WTC11 (cell line): ENCODE measurements around the gene CTBP1. TPM values are rescaled to one million over a fixed set of nuclear protein-coding genes. Genes with fewer than 3 reads are reported as not detected.

Experiments
- ATAC-seq: fragments of 200-7000 bp; cut with Tn5 transposase; 2 replicates; pipeline ENCODE4 v1.10.0; 2021; ENCODE audit warnings: mild to moderate bottlenecking, moderate library complexity
- CTCF ChIA-PET: fragments of 300-600 bp; sonication (Branson Sonifier 250); formaldehyde crosslinking; loops from one replicate; lab custom pipeline; 2021; ENCODE audit warnings: antibody characterized with exemption; lab: Charles Lee
- POLR2A ChIA-PET: fragments of 350-600 bp; sonication (Branson Sonifier 250); formaldehyde crosslinking; loops from one replicate; lab custom pipeline; 2021; ENCODE audit warnings: antibody characterized with exemption; lab: Charles Lee
- DNase-seq: peaks from one replicate; pipeline ENCODE4 v3.0.0; 2021; ENCODE audit warnings: low spot score
- H3K27ac Mint-ChIP-seq: 2 replicates; pipeline ENCODE4 v1.8.0; 2021; ENCODE audit warnings: mixed read lengths
- H3K27me3 Mint-ChIP-seq: 2 replicates; pipeline ENCODE4 v1.8.0; 2021; ENCODE audit warnings: low read depth, mild to moderate bottlenecking, moderate library complexity, mixed read lengths
- H3K36me3 Mint-ChIP-seq: 2 replicates; pipeline ENCODE4 v1.8.0; 2021; ENCODE audit warnings: mixed read lengths
- H3K4me1 Mint-ChIP-seq: 2 replicates; pipeline ENCODE4 v1.8.0; 2022; ENCODE audit warnings: mixed read lengths
- H3K4me3 Mint-ChIP-seq: 2 replicates; pipeline ENCODE4 v1.8.0; 2021; ENCODE audit warnings: mild to moderate bottlenecking, moderate library complexity, mixed read lengths
- H3K9me3 Mint-ChIP-seq: 2 replicates; pipeline ENCODE4 v1.8.0; 2021; ENCODE audit warnings: mixed read lengths
- ARID4B ChIP-seq: sonication (generic); formaldehyde crosslinking; IDR thresholded peaks from 2 replicates; pipeline ENCODE4 v1.8.0; 2023; ENCODE audit warnings: missing genetic modification reagents, mild to moderate bottlenecking, borderline replicate concordance
- ATF2 ChIP-seq: sonication (generic); formaldehyde crosslinking; IDR thresholded peaks from 2 replicates; pipeline ENCODE4 v1.8.1; 2022; ENCODE audit warnings: low read depth, missing genetic modification reagents, borderline replicate concordance
- ELF4 ChIP-seq: sonication (generic); formaldehyde crosslinking; IDR thresholded peaks from 2 replicates; pipeline ENCODE4 v1.8.1; 2022; ENCODE audit warnings: low read depth, mild to moderate bottlenecking, moderate library complexity, missing genetic modification reagents
- ESRRA ChIP-seq: sonication (generic); formaldehyde crosslinking; IDR thresholded peaks from 2 replicates; pipeline ENCODE4 v1.8.1; 2022; ENCODE audit warnings: mild to moderate bottlenecking, missing genetic modification reagents, borderline replicate concordance
- ETV6 ChIP-seq: sonication (generic); formaldehyde crosslinking; IDR thresholded peaks from 2 replicates; pipeline ENCODE4 v1.8.1; 2022; ENCODE audit warnings: mild to moderate bottlenecking, missing genetic modification reagents
- FOXP1 ChIP-seq: sonication (generic); formaldehyde crosslinking; IDR thresholded peaks from 2 replicates; pipeline ENCODE4 v1.8.0; 2022; ENCODE audit warnings: missing genetic modification reagents, mild to moderate bottlenecking, moderate library complexity, borderline replicate concordance
- GABPB1 ChIP-seq: sonication (generic); formaldehyde crosslinking; IDR thresholded peaks from 2 replicates; pipeline ENCODE4 v1.8.1; 2023; ENCODE audit warnings: mild to moderate bottlenecking, missing genetic modification reagents
- IRF2 ChIP-seq: sonication (generic); formaldehyde crosslinking; IDR thresholded peaks from 2 replicates; pipeline ENCODE4 v1.8.0; 2022; ENCODE audit warnings: low read depth, missing genetic modification reagents, borderline replicate concordance
- STAT6 ChIP-seq: sonication (generic); formaldehyde crosslinking; conservative IDR thresholded peaks from 2 replicates; pipeline ENCODE4 v1.8.1; 2023; ENCODE audit warnings: mild to moderate bottlenecking, low read depth, missing genetic modification reagents, moderate library complexity
- USF2 ChIP-seq: sonication (generic); formaldehyde crosslinking; IDR thresholded peaks from 2 replicates; pipeline ENCODE4 v1.8.1; 2023; ENCODE audit warnings: mild to moderate bottlenecking, missing genetic modification reagents, moderate library complexity
- ZNF396 ChIP-seq: fragments of 250-450 bp; sonication (Bioruptor Pico); IDR thresholded peaks from 2 replicates; pipeline ENCODE4 v1.8.0; 2021; ENCODE audit warnings: mild to moderate bottlenecking, moderate library complexity, borderline replicate concordance
- ZNF671 ChIP-seq: fragments of 250-450 bp; sonication (Bioruptor Pico); IDR thresholded peaks from 2 replicates; pipeline ENCODE4 v1.8.0; 2021; ENCODE audit warnings: mild to moderate bottlenecking
- total RNA-seq: library from RNA; stranded (reverse); gene quantifications from 3 replicates; pipeline ENCODE4 v1.2.3, GENCODE V29; 2021

CTBP1 gene
- total RNA-seq, 1 experiment from 2014 or later: 143 TPM

- DNase-seq: no peak
- no peak overlapping the region for H3K27ac Mint-ChIP-seq
- POLR2A ChIA-PET: no interaction called here
- H3K27me3 Mint-ChIP-seq: peaks cover 55% of the 10 kb centered on the region
- H3K9me3 Mint-ChIP-seq: peaks cover 75% of the 10 kb centered on the region
- H3K4me1 Mint-ChIP-seq: peaks cover 5% of the 10 kb centered on the region; the same call in 1 of the 2 replicates
- CTCF ChIA-PET: no interaction called here
- no peak for TF ChIP-seq ARID4B (CRISPR knock-in tag)
- TF ChIP-seq FOXP1 (CRISPR knock-in tag): no peak
- no peak for TF ChIP-seq ZNF396 (CRISPR knock-in tag)
- TF ChIP-seq GABPB1: peak; percentile 54
- TF ChIP-seq, all 79 proteins: peak for 1
- Mint-ChIP-seq H3K36me3 (peaks cover 58% of the 10 kb centered on the region), H3K4me3 (no peak overlapping the region)
- ATAC-seq: no peak
Observed at GRCh38 chr4:1252928-1253492, 4.1 kb upstream of the CTBP1 start.

- no peak overlapping the region for H3K27ac Mint-ChIP-seq
- CTCF ChIA-PET: no interaction called here
- no peak for ATAC-seq
- H3K36me3 Mint-ChIP-seq: peaks cover 54% of the 10 kb centered on the region
- peaks cover 64% of the 10 kb centered on the region for H3K9me3 Mint-ChIP-seq
- peaks cover 48% of the 10 kb centered on the region for H3K27me3 Mint-ChIP-seq
- no peak for DNase-seq
- TF ChIP-seq ETV6 (CRISPR knock-in tag) (no peak), USF2 (CRISPR knock-in tag) (no peak), ELF4 (CRISPR knock-in tag) (no peak), ATF2 (CRISPR knock-in tag) (no peak), IRF2 (CRISPR knock-in tag) (no peak), STAT6 (CRISPR knock-in tag) (no peak), ESRRA (CRISPR knock-in tag) (no peak), ZNF671 (CRISPR knock-in tag) (no peak)
- TF ChIP-seq, all 79 proteins: peak for 0
- POLR2A ChIA-PET: no interaction called here
- peaks cover 10% of the 10 kb centered on the region for H3K4me1 Mint-ChIP-seq
- no peak overlapping the region for H3K4me3 Mint-ChIP-seq
Observed at GRCh38 chr4:1251773-1252066, 2.8 kb upstream of the CTBP1 start.
